K562 (cell line): ENCODE measurements around the gene IL12B.

Experiments used
- ASH1L ChIP-seq: fragments of 450-650 bp; IDR thresholded peaks from 2 replicates; pipeline ENCODE4 v1.6.1; 2018; ENCODE audit warnings: borderline replicate concordance, mild to moderate bottlenecking, low read depth; ENCODE audit not compliant: partially characterized antibody
- CHD1 ChIP-seq: fragments of 200-600 bp; sonication (generic); IDR thresholded peaks from one replicate; pipeline ENCODE4 v1.6.1; 2012; ENCODE audit warnings: mild to moderate bottlenecking, moderate library complexity, low read length, inconsistent platforms
- FOXK2 ChIP-seq, 2 experiments: fragments of 450-650 bp; IDR thresholded peaks in 1 of 2; conservative IDR thresholded peaks in 1 of 2; 2 replicates each; pipeline ENCODE4 v1.6.1; 2016; ENCODE audit warnings: low read depth in 2 of 2, mild to moderate bottlenecking in 1 of 2
- GABPA ChIP-seq: fragments of 200-800 bp; sonication (Bioruptor generic); conservative IDR thresholded peaks from 2 replicates; pipeline ENCODE4 v1.6.1; 2016; ENCODE audit warnings: low read depth, missing genetic modification characterization, missing compliant biosample characterization
- GTF2F1 ChIP-seq: IDR thresholded peaks from 2 replicates; pipeline ENCODE4 v1.6.1; 2011; ENCODE audit warnings: low read depth, low read length, improper control_type of control experiment
- POLR2AphosphoS5 ChIP-seq: IDR thresholded peaks from 2 replicates; pipeline ENCODE4 v1.6.1; 2011; ENCODE audit warnings: mild to moderate bottlenecking, low read depth, low read length, moderate library complexity; ENCODE audit not compliant: control insufficient read depth, insufficient read depth
- TCF7L2 ChIP-seq: fragments of 150-350 bp; IDR thresholded peaks from 2 replicates; pipeline ENCODE4 v1.6.1; 2016; ENCODE audit warnings: low read depth, mild to moderate bottlenecking, low read length, moderate library complexity
- TOE1 ChIP-seq, 2 experiments: fragments of 450-650 bp in 1 of 2; sonication (generic) in 1 of 2; formaldehyde crosslinking in 1 of 2; IDR thresholded peaks; 2 replicates each; pipeline versions ENCODE4 v1.7.1 to v1.8.0; 2016 to 2022; ENCODE audit warnings: borderline replicate concordance in 2 of 2, mild to moderate bottlenecking in 2 of 2, antibody characterized with exemption in 1 of 2, inconsistent platforms in 1 of 2, low read depth in 1 of 2, missing genetic modification reagents in 1 of 2, moderate library complexity in 1 of 2
- TF ChIP-seq, protein P1 (sequence below): sonication (generic); formaldehyde crosslinking; IDR thresholded peaks from 2 replicates; pipeline ENCODE4 v1.8.0; 2023; ENCODE audit warnings: mild to moderate bottlenecking, missing genetic modification reagents
- TF ChIP-seq, protein P2 (sequence below), 2 experiments: fragments of 450-650 bp; formaldehyde crosslinking in 1 of 2; IDR thresholded peaks; 2 replicates each; pipeline versions ENCODE4 v1.4.0 to v1.6.1; 2014 to 2020; ENCODE audit warnings: mild to moderate bottlenecking in 2 of 2, borderline replicate concordance in 1 of 2, low read depth in 1 of 2
- TF ChIP-seq, protein P3 (sequence below), 3 experiments: IDR thresholded peaks in 2 of 3; conservative IDR thresholded peaks in 1 of 3; 2 replicates each; pipeline ENCODE4 v1.5.1; 2011 to 2012; ENCODE audit warnings: low read length in 3 of 3, mild to moderate bottlenecking in 3 of 3, control low read depth in 2 of 3, improper control_type of control experiment in 1 of 3, inconsistent platforms in 1 of 3, low read depth in 1 of 3, mixed read lengths in 1 of 3, moderate library complexity in 1 of 3; ENCODE audit not compliant: insufficient read depth in 2 of 3

DNA sequence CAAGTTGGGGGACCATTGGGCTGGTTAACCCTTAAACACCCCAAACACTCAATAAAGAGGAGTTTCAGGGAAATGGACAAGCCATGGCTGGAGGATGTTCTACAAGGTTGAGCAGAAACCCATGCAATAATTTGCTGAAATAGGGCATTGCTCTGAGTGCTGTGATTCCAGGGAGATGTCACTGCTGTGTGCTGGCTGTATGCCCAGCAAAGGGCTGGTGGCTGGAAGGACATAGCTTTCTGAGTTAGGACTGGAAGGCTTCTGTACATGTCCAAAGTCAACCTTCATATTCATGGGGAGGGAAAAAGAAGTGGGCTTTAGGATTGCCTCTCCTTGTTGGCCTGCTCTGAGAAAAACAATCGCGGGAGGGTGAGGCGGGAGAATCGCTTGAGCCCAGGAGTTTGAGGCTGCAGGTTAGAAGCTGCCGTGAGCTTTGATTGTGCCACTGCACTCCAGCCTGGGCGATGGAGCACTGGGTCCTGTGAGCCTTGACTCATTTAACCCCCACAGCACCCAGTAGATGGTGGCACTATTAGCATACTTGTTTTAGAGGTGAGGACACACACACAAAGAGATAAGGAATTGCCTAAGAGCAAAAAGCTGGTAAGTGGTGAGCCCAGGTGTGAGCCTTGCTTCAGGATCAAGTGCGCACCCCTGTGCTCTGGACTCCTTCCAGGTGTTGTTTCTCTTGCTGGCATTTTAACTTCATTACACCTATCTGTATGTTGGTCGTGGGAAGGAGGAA lies 20.4 kb downstream of the IL12B start:
- TF ChIP-seq TOE1 (IDR thresholded peaks at IDR 0.05; ENCODE audit: borderline replicate concordance) (no peak), TOE1 (CRISPR knock-in tag; IDR thresholded peaks at IDR 0.05; ENCODE audit: borderline replicate concordance, low read depth) (no peak), CHD1 (no peak), GTF2F1 (no peak), GABPA (tag) (no peak), TCF7L2 (no peak), POLR2AphosphoS5 (no peak), ASH1L (no peak), FOXK2 (conservative IDR thresholded peaks at IDR 0.05 in 1 of 2, IDR thresholded peaks at IDR 0.05 in 1 of 2; ENCODE audit: low read depth in 2 of 2) (no peak)
- TF ChIP-seq, protein P1, sequence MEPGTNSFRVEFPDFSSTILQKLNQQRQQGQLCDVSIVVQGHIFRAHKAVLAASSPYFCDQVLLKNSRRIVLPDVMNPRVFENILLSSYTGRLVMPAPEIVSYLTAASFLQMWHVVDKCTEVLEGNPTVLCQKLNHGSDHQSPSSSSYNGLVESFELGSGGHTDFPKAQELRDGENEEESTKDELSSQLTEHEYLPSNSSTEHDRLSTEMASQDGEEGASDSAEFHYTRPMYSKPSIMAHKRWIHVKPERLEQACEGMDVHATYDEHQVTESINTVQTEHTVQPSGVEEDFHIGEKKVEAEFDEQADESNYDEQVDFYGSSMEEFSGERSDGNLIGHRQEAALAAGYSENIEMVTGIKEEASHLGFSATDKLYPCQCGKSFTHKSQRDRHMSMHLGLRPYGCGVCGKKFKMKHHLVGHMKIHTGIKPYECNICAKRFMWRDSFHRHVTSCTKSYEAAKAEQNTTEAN: no peak
- TF ChIP-seq, protein P2, sequence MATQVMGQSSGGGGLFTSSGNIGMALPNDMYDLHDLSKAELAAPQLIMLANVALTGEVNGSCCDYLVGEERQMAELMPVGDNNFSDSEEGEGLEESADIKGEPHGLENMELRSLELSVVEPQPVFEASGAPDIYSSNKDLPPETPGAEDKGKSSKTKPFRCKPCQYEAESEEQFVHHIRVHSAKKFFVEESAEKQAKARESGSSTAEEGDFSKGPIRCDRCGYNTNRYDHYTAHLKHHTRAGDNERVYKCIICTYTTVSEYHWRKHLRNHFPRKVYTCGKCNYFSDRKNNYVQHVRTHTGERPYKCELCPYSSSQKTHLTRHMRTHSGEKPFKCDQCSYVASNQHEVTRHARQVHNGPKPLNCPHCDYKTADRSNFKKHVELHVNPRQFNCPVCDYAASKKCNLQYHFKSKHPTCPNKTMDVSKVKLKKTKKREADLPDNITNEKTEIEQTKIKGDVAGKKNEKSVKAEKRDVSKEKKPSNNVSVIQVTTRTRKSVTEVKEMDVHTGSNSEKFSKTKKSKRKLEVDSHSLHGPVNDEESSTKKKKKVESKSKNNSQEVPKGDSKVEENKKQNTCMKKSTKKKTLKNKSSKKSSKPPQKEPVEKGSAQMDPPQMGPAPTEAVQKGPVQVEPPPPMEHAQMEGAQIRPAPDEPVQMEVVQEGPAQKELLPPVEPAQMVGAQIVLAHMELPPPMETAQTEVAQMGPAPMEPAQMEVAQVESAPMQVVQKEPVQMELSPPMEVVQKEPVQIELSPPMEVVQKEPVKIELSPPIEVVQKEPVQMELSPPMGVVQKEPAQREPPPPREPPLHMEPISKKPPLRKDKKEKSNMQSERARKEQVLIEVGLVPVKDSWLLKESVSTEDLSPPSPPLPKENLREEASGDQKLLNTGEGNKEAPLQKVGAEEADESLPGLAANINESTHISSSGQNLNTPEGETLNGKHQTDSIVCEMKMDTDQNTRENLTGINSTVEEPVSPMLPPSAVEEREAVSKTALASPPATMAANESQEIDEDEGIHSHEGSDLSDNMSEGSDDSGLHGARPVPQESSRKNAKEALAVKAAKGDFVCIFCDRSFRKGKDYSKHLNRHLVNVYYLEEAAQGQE (IDR thresholded peaks at IDR 0.05; ENCODE audit: borderline replicate concordance): no peak
- TF ChIP-seq, protein P2 (CRISPR knock-in tag; IDR thresholded peaks at IDR 0.05; ENCODE audit: low read depth): no peak
- TF ChIP-seq, protein P3, sequence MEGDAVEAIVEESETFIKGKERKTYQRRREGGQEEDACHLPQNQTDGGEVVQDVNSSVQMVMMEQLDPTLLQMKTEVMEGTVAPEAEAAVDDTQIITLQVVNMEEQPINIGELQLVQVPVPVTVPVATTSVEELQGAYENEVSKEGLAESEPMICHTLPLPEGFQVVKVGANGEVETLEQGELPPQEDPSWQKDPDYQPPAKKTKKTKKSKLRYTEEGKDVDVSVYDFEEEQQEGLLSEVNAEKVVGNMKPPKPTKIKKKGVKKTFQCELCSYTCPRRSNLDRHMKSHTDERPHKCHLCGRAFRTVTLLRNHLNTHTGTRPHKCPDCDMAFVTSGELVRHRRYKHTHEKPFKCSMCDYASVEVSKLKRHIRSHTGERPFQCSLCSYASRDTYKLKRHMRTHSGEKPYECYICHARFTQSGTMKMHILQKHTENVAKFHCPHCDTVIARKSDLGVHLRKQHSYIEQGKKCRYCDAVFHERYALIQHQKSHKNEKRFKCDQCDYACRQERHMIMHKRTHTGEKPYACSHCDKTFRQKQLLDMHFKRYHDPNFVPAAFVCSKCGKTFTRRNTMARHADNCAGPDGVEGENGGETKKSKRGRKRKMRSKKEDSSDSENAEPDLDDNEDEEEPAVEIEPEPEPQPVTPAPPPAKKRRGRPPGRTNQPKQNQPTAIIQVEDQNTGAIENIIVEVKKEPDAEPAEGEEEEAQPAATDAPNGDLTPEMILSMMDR (IDR thresholded peaks at IDR 0.05 in 2 of 3, conservative IDR thresholded peaks at IDR 0.05 in 1 of 3; ENCODE audit: insufficient read depth in 2 of 3, low read depth in 1 of 3, low read length in 3 of 3): no peak
